ENCODE results near the gene TFIP11. TPM values are rescaled to one million over a fixed set of nuclear protein-coding genes. Genes with fewer than 3 reads are reported as not detected.
A peak's percentile ranks its signal among the peaks of the same experiment; 100 is the strongest.

Gene TFIP11
- total and polyA plus RNA-seq, 4 donors, result 14.3 to 31.7 (median 24.6) TPM

DNA sequence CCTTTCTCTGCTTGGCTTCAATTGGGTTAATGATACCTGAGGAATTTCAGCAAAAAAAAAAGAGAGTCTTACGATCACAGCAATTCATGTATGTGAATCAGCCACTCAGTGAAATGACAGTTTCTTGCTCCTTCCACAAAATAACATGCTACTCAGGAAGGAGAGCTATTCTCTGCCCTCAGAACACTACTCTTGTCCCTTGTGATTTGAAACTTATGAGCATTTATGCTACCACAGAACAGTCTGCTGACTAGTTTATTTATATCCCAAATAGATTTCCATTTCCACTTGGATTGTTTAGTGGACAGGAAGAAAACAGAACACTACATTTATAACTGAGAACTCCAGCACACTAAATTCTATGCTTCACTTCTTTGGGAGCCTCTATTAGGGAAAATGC lies 8.5 kb downstream of the TFIP11 start (continued):
- TF ChIP-seq, protein P1, sequence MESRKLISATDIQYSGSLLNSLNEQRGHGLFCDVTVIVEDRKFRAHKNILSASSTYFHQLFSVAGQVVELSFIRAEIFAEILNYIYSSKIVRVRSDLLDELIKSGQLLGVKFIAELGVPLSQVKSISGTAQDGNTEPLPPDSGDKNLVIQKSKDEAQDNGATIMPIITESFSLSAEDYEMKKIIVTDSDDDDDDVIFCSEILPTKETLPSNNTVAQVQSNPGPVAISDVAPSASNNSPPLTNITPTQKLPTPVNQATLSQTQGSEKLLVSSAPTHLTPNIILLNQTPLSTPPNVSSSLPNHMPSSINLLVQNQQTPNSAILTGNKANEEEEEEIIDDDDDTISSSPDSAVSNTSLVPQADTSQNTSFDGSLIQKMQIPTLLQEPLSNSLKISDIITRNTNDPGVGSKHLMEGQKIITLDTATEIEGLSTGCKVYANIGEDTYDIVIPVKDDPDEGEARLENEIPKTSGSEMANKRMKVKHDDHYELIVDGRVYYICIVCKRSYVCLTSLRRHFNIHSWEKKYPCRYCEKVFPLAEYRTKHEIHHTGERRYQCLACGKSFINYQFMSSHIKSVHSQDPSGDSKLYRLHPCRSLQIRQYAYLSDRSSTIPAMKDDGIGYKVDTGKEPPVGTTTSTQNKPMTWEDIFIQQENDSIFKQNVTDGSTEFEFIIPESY (IDR thresholded peaks at IDR 0.05), result no peak

DNA sequence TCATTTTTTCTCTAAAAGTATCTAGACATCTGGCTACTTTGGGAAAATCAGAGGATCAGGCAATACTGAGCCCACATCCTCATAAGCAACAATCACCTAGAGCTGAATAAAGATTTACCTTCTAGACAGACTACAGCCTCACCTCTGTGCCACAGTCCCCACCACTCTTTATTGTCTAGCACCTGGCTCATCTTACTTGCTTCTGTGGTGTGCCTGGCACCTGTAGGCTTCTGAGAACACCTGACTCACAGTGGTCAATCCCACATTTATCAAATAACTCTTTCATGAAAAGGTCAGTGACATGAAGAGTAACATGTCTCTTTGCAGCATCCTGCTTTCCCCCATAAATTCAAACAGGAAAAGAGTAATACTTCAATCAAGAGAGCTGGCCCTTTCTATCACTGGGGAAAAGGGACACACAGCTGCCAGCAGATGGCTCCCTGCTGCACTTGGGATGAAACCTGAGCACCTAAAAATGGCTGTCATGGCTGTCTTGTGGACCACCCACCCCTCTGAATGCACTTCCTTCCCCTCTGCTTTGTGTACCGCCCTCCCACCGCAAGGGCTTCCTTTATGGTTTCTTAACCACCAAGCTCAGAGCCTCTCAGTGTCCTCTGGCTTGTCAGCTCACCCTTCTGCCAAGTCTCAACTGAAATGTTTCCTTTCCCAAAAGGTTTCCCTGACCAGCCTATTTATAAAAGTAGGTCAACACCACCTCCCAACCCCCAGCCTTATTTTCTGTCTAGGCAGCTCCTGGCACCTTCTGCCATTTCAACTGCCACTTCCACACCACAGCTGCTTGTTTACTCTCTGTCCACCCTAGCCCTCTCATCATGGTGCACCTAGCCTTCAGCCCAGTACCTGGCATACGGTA lies 9.3 kb downstream of the TFIP11 start:
- Histone ChIP-seq H3K9ac (ENCODE audit: low read depth in 1 of 2, low read length in 2 of 2) (peak overlapping the region in 1 of 2 donors; percentile 20), H3K9me3 (ENCODE audit: control insufficient read depth in 4 of 4, low read length in 3 of 4) (no peaks in the 10 kb centered on the region), H3K4me1 (ENCODE audit: control insufficient read depth in 4 of 4, insufficient read depth in 4 of 4, low read length in 3 of 4) (peaks cover 0 to 16% (median 12%) of the 10 kb centered on the region in 4 donors), H3K27ac (ENCODE audit: low read depth in 1 of 2, low read length in 2 of 2) (peak overlapping the region; percentile 36 to 78), H3K4me3 (ENCODE audit: low read depth in 1 of 3, low read length in 3 of 3) (no peak overlapping the region), H3K36me3 (ENCODE audit: control insufficient read depth in 4 of 4, insufficient read depth in 3 of 4, low read depth in 1 of 4, low read length in 3 of 4) (peaks cover 24 to 76% (median 64%) of the 10 kb centered on the region in 4 donors), H3K27me3 (ENCODE audit: control insufficient read depth in 4 of 4, insufficient read depth in 4 of 4, low read length in 3 of 4) (no peaks in the 10 kb centered on the region)
- DNase-seq (ENCODE audit: low spot score), result peak; percentile 43
- TF ChIP-seq, protein P2, sequence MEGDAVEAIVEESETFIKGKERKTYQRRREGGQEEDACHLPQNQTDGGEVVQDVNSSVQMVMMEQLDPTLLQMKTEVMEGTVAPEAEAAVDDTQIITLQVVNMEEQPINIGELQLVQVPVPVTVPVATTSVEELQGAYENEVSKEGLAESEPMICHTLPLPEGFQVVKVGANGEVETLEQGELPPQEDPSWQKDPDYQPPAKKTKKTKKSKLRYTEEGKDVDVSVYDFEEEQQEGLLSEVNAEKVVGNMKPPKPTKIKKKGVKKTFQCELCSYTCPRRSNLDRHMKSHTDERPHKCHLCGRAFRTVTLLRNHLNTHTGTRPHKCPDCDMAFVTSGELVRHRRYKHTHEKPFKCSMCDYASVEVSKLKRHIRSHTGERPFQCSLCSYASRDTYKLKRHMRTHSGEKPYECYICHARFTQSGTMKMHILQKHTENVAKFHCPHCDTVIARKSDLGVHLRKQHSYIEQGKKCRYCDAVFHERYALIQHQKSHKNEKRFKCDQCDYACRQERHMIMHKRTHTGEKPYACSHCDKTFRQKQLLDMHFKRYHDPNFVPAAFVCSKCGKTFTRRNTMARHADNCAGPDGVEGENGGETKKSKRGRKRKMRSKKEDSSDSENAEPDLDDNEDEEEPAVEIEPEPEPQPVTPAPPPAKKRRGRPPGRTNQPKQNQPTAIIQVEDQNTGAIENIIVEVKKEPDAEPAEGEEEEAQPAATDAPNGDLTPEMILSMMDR (IDR thresholded peaks at IDR 0.05; ENCODE audit: low read depth, low read length, missing input control), result peak; percentile 55
- TF ChIP-seq RAD21 (IDR thresholded peaks at IDR 0.05) (peak; percentile 82), FOXA2 (IDR thresholded peaks at IDR 0.05) (no peak), RXRA (IDR thresholded peaks at IDR 0.05) (peak in 1 of 2 donors; percentile 33), YY1 (IDR thresholded peaks at IDR 0.05) (peak; percentile 67)
- TF ChIP-seq, protein P1 (IDR thresholded peaks at IDR 0.05), result no peak
- TF ChIP-seq, protein P3, sequence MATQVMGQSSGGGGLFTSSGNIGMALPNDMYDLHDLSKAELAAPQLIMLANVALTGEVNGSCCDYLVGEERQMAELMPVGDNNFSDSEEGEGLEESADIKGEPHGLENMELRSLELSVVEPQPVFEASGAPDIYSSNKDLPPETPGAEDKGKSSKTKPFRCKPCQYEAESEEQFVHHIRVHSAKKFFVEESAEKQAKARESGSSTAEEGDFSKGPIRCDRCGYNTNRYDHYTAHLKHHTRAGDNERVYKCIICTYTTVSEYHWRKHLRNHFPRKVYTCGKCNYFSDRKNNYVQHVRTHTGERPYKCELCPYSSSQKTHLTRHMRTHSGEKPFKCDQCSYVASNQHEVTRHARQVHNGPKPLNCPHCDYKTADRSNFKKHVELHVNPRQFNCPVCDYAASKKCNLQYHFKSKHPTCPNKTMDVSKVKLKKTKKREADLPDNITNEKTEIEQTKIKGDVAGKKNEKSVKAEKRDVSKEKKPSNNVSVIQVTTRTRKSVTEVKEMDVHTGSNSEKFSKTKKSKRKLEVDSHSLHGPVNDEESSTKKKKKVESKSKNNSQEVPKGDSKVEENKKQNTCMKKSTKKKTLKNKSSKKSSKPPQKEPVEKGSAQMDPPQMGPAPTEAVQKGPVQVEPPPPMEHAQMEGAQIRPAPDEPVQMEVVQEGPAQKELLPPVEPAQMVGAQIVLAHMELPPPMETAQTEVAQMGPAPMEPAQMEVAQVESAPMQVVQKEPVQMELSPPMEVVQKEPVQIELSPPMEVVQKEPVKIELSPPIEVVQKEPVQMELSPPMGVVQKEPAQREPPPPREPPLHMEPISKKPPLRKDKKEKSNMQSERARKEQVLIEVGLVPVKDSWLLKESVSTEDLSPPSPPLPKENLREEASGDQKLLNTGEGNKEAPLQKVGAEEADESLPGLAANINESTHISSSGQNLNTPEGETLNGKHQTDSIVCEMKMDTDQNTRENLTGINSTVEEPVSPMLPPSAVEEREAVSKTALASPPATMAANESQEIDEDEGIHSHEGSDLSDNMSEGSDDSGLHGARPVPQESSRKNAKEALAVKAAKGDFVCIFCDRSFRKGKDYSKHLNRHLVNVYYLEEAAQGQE (IDR thresholded peaks at IDR 0.05), result no peak
- WGBS, result 30% methylated on average over 3 of the region's 3 CpGs

Data from liver (tissue), 9 donors.